ENCODE measurements around the gene L3MBTL3. TPM values are rescaled to one million over a fixed set of nuclear protein-coding genes. Genes with fewer than 3 reads are reported as not detected.

Gene L3MBTL3
- total RNA-seq, 1 experiment from 2014 or later, result 13.7 TPM

GRCh38 chr6:130176378-130176777 lies 158.0 kb downstream of the L3MBTL3 start:
- TF ChIP-seq FOXK1 (CRISPR knock-in tag; IDR thresholded peaks at IDR 0.05), result no peak
- no peak for TF ChIP-seq ZNF396 (CRISPR knock-in tag; IDR thresholded peaks at IDR 0.05; ENCODE audit: borderline replicate concordance)
- TF ChIP-seq, protein P1, sequence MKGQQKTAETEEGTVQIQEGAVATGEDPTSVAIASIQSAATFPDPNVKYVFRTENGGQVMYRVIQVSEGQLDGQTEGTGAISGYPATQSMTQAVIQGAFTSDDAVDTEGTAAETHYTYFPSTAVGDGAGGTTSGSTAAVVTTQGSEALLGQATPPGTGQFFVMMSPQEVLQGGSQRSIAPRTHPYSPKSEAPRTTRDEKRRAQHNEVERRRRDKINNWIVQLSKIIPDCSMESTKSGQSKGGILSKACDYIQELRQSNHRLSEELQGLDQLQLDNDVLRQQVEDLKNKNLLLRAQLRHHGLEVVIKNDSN (CRISPR knock-in tag; IDR thresholded peaks at IDR 0.05), result no peak
- TF ChIP-seq OVOL2 (CRISPR knock-in tag; IDR thresholded peaks at IDR 0.05; ENCODE audit: borderline replicate concordance), result no peak
- TF ChIP-seq SMAD3 (CRISPR knock-in tag; IDR thresholded peaks at IDR 0.05; ENCODE audit: borderline replicate concordance), result no peak
- TF ChIP-seq NR1H2 (CRISPR knock-in tag; IDR thresholded peaks at IDR 0.05), result no peak
- TF ChIP-seq TEAD4 (CRISPR knock-in tag; IDR thresholded peaks at IDR 0.05), result no peak
- TF ChIP-seq NFYB (CRISPR knock-in tag; conservative IDR thresholded peaks at IDR 0.05; ENCODE audit: low read depth), result no peak
- TF ChIP-seq, protein P2, sequence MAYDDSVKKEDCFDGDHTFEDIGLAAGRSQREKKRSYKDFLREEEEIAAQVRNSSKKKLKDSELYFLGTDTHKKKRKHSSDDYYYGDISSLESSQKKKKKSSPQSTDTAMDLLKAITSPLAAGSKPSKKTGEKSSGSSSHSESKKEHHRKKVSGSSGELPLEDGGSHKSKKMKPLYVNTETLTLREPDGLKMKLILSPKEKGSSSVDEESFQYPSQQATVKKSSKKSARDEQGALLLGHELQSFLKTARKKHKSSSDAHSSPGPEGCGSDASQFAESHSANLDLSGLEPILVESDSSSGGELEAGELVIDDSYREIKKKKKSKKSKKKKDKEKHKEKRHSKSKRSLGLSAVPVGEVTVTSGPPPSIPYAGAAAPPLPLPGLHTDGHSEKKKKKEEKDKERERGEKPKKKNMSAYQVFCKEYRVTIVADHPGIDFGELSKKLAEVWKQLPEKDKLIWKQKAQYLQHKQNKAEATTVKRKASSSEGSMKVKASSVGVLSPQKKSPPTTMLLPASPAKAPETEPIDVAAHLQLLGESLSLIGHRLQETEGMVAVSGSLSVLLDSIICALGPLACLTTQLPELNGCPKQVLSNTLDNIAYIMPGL (CRISPR knock-in tag; IDR thresholded peaks at IDR 0.05), result no peak
- no peak for TF ChIP-seq CREB1 (CRISPR knock-in tag; IDR thresholded peaks at IDR 0.05)
- no peak for TF ChIP-seq TP53 (CRISPR knock-in tag; IDR thresholded peaks at IDR 0.05)
- no peak for TF ChIP-seq E2F5 (CRISPR knock-in tag; IDR thresholded peaks at IDR 0.05)
- no peak for TF ChIP-seq ZNF423 (CRISPR knock-in tag; IDR thresholded peaks at IDR 0.05)
- TF ChIP-seq, protein P3, sequence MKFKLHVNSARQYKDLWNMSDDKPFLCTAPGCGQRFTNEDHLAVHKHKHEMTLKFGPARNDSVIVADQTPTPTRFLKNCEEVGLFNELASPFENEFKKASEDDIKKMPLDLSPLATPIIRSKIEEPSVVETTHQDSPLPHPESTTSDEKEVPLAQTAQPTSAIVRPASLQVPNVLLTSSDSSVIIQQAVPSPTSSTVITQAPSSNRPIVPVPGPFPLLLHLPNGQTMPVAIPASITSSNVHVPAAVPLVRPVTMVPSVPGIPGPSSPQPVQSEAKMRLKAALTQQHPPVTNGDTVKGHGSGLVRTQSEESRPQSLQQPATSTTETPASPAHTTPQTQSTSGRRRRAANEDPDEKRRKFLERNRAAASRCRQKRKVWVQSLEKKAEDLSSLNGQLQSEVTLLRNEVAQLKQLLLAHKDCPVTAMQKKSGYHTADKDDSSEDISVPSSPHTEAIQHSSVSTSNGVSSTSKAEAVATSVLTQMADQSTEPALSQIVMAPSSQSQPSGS (CRISPR knock-in tag; IDR thresholded peaks at IDR 0.05; ENCODE audit: borderline replicate concordance, low read depth), result no peak
- no peak for TF ChIP-seq TEAD1 (CRISPR knock-in tag; IDR thresholded peaks at IDR 0.05)
- no peak for TF ChIP-seq RELA (CRISPR knock-in tag; IDR thresholded peaks at IDR 0.05; ENCODE audit: borderline replicate concordance)
- no peak for TF ChIP-seq JAZF1 (CRISPR knock-in tag; IDR thresholded peaks at IDR 0.05)
- no peak for TF ChIP-seq ZMAT4 (CRISPR knock-in tag; IDR thresholded peaks at IDR 0.05)
- no peak for TF ChIP-seq ZNF138 (CRISPR knock-in tag; conservative IDR thresholded peaks at IDR 0.05)
- no peak for TF ChIP-seq NR2C2 (CRISPR knock-in tag; IDR thresholded peaks at IDR 0.05)
- ChIA-PET POLR2A (no interaction called here), CTCF (no interaction called here)
- H3K9me3 Mint-ChIP-seq, result peaks cover 21% of the 10 kb centered on the region
- no peaks in the 10 kb centered on the region for H3K27me3 Mint-ChIP-seq (ENCODE audit: low read depth)
- H3K27ac Mint-ChIP-seq, result no peak overlapping the region
- H3K4me3 Mint-ChIP-seq, result no peak overlapping the region
- ATAC-seq (no peak), DNase-seq (ENCODE audit: low spot score) (no peak)
- no peaks in the 10 kb centered on the region for H3K4me1 Mint-ChIP-seq
- H3K36me3 Mint-ChIP-seq, result peaks cover 19% of the 10 kb centered on the region

DNA sequence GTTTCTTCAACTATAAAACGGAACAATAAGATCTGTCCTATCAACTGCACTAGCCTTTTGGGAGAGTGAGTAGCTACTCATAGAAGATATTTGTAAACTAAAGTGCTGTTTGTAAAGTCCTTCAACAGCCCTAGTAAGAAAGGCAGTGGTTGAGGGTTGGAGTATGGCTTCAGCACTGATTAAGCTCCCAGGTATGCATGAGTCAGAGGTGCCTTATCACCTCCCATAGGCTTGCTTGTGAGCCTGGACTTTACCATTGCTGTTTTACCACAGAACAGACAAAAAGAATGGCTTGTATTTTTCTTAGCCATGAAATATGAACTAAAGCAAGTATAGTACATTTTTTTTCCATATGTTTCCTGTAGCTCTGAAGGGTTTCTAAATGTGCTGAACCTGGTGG lies 160.3 kb downstream of the L3MBTL3 start:
- DNase-seq (ENCODE audit: low spot score) (no peak), ATAC-seq (no peak; the same call in 1 of the 2 replicates)
- POLR2A ChIA-PET, result no interaction called here
- Mint-ChIP-seq H3K4me3 (no peak overlapping the region), H3K27ac (no peak overlapping the region), H3K9me3 (peaks cover 4% of the 10 kb centered on the region), H3K27me3 (ENCODE audit: low read depth) (no peaks in the 10 kb centered on the region), H3K36me3 (peaks cover 6% of the 10 kb centered on the region; the same call in 1 of the 2 replicates), H3K4me1 (no peaks in the 10 kb centered on the region)
- TF ChIP-seq, protein P4, sequence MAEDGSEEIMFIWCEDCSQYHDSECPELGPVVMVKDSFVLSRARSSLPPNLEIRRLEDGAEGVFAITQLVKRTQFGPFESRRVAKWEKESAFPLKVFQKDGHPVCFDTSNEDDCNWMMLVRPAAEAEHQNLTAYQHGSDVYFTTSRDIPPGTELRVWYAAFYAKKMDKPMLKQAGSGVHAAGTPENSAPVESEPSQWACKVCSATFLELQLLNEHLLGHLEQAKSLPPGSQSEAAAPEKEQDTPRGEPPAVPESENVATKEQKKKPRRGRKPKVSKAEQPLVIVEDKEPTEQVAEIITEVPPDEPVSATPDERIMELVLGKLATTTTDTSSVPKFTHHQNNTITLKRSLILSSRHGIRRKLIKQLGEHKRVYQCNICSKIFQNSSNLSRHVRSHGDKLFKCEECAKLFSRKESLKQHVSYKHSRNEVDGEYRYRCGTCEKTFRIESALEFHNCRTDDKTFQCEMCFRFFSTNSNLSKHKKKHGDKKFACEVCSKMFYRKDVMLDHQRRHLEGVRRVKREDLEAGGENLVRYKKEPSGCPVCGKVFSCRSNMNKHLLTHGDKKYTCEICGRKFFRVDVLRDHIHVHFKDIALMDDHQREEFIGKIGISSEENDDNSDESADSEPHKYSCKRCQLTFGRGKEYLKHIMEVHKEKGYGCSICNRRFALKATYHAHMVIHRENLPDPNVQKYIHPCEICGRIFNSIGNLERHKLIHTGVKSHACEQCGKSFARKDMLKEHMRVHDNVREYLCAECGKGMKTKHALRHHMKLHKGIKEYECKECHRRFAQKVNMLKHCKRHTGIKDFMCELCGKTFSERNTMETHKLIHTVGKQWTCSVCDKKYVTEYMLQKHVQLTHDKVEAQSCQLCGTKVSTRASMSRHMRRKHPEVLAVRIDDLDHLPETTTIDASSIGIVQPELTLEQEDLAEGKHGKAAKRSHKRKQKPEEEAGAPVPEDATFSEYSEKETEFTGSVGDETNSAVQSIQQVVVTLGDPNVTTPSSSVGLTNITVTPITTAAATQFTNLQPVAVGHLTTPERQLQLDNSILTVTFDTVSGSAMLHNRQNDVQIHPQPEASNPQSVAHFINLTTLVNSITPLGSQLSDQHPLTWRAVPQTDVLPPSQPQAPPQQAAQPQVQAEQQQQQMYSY (CRISPR knock-in tag; IDR thresholded peaks at IDR 0.05), result no peak
- TF ChIP-seq ZNF396 (CRISPR knock-in tag; IDR thresholded peaks at IDR 0.05; ENCODE audit: borderline replicate concordance) (no peak), KAT7 (CRISPR knock-in tag; IDR thresholded peaks at IDR 0.05; ENCODE audit: borderline replicate concordance) (no peak), ZNF423 (CRISPR knock-in tag; IDR thresholded peaks at IDR 0.05) (no peak), SOX15 (CRISPR knock-in tag; IDR thresholded peaks at IDR 0.05) (no peak)
- TF ChIP-seq, protein P5, sequence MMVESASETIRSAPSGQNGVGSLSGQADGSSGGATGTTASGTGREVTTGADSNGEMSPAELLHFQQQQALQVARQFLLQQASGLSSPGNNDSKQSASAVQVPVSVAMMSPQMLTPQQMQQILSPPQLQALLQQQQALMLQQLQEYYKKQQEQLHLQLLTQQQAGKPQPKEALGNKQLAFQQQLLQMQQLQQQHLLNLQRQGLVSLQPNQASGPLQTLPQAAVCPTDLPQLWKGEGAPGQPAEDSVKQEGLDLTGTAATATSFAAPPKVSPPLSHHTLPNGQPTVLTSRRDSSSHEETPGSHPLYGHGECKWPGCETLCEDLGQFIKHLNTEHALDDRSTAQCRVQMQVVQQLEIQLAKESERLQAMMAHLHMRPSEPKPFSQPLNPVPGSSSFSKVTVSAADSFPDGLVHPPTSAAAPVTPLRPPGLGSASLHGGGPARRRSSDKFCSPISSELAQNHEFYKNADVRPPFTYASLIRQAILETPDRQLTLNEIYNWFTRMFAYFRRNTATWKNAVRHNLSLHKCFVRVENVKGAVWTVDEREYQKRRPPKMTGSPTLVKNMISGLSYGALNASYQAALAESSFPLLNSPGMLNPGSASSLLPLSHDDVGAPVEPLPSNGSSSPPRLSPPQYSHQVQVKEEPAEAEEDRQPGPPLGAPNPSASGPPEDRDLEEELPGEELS (CRISPR knock-in tag; IDR thresholded peaks at IDR 0.05), result no peak
- TF ChIP-seq, protein P6, sequence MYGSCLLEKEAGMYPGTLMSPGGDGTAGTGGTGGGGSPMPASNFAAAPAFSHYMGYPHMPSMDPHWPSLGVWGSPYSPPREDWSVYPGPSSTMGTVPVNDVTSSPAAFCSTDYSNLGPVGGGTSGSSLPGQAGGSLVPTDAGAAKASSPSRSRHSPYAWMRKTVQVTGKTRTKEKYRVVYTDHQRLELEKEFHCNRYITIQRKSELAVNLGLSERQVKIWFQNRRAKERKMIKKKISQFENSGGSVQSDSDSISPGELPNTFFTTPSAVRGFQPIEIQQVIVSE (CRISPR knock-in tag; IDR thresholded peaks at IDR 0.05; ENCODE audit: borderline replicate concordance), result no peak
- CTCF ChIA-PET, result interaction anchor here (1.3 kb wide), 1 partner anchor 104 kb away, joined by 4 read pairs; no protein-coding TSS in a partner anchor
